HTR-8/SVneo (cell line): Measurements from ENCODE around the gene CSF1R.
"Not testable (repeated sequence)": the region's sequence is repeated elsewhere in the genome, so short reads cannot be mapped to it uniquely, and the experiment has no call there.

Experiments
- DNase-seq: peaks from one replicate; pipeline ENCODE4 v3.0.0; 2011; ENCODE audit warnings: low spot score, mixed read lengths; ENCODE audit not compliant: insufficient read length
- FAIRE-seq: peaks from 2 replicates; lab custom pipeline; 2011; peaks lifted over from hg19 to GRCh38; lab: Jason Lieb, UNC

Gene CSF1R

DNA sequence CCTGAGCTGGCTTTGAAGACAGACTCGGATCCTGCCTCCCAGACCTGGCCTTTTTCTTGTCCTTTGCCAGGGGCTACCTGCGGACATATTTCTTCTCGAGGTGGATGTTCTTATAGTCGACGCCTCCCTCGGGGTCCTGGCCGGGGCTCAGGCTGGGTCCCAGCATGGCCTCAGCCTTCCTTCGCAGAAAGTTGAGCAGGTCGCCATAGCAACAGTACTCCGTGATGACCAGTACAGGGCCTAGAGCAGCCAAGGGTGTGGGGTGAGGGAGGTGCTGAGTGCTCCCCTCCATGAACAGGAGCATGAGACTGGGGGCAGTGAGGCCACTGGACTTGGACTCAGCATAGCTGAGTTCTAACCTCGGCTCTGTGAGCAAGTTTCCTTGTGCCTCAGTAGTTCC, 26.7 kb downstream of the CSF1R start:
- DNase-seq (no peak), FAIRE-seq (no peak)

DNA sequence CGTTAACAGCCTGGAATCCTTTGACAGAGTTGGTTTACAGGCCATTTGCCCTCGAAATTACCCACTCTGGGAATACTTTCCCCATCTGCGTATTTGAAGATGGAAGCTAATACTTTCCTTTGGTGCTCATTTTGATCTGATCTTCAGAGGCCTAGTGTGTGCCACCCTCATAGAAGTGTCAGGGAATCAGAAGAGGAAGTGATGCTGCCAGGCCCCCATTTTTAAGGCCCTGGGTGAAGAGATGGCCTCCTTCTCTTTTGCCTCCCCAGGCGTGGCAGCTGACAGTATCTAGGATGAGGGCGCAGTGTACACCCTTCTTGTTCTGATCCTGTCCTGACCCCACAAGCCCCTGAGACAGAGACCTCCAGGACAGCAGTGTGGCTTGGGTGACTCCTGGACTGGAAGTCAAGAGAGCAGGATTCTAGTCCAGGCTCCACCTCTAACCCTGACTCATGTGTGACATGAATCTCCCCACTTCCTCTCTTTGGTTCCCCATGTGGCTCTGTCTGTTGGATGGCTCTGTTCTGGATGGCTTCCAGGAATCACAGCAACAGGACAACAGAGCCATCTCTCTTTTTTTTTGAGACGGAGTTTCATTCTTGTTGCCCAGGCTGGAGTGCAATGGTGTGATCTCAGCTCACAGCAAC, 27.8 kb downstream of the CSF1R start:
- FAIRE-seq (no peak), DNase-seq (peak; percentile 77)

DNA sequence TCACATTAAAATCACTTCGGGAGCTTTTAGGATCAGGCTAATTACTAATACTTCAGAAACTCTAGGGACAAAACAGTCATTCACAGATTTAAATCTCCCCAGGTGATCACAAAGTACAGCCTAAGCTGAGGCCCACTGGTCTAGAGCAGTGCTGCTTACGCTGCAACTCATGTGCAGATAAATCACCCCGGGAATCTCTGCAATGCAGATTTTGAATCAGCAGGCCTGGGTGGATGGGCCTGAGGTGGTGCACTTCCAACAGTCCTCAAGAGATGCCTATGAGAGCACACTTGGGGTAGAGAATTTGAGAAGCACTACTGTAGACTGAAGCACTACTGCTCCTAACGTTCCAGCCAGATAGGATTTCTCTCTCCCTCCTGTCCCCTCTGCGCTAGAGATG, 28.4 kb downstream of the CSF1R start:
- no peak for FAIRE-seq
- no peak for DNase-seq

DNA sequence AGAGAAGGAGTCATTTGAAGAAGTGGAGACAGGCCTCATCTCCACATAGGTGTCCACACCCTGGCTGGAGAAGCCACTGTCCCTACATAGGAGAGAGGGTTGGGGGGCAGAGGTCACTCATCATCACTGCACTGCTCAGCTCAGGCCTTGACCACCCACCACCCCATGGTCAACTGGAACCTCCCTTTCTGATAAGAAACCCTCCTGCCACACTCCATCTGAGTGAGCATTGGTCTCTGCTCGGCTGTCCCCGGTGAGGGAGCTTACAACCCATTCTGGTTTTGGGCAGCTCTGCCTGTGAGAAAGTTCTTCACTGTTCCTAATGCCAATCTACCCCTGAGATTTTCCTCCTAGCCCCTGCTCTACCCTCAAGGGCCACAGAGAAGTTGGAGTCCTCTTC, 28.8 kb downstream of the CSF1R start:
- FAIRE-seq (no peak), DNase-seq (no peak)

DNA sequence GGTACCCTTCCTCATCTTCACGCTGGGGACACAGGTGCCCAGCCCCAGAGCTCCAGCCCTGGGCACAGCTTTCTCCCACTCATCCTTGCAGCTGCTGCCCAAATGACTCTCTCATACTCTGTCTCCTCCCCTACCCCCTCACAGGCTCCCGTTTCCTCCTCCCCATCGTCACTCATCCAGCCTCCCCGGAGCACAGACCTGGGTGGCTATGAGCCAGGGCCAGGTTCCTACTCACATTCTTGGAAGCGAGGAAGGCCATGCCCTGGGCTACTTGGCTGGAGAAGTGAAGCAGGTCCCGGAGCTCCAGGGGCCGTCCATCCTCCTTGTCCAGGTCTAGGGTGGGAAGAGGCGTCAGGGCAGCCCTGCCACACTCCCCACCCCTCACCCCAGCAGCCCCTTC, 29.3 kb downstream of the CSF1R start:
- FAIRE-seq = no peak
- no peak for DNase-seq

DNA sequence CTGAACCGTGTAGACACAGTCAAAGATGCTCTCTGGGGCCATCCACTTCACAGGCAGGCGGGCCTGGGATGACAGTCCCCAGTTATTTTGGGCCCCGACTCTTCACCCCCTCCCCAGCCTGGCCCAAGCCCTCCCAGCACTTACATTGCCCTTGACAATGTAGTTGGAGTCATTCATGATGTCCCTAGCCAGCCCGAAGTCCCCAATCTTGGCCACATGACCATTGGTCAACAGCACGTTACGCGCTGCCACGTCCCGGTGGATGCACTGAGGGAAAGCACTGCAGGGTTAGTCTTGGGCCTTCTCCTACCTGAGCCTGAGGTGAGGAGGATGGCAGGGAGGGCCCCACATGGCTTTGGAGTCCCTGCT, 30.3 kb downstream of the CSF1R start:
- no peak for FAIRE-seq

DNA sequence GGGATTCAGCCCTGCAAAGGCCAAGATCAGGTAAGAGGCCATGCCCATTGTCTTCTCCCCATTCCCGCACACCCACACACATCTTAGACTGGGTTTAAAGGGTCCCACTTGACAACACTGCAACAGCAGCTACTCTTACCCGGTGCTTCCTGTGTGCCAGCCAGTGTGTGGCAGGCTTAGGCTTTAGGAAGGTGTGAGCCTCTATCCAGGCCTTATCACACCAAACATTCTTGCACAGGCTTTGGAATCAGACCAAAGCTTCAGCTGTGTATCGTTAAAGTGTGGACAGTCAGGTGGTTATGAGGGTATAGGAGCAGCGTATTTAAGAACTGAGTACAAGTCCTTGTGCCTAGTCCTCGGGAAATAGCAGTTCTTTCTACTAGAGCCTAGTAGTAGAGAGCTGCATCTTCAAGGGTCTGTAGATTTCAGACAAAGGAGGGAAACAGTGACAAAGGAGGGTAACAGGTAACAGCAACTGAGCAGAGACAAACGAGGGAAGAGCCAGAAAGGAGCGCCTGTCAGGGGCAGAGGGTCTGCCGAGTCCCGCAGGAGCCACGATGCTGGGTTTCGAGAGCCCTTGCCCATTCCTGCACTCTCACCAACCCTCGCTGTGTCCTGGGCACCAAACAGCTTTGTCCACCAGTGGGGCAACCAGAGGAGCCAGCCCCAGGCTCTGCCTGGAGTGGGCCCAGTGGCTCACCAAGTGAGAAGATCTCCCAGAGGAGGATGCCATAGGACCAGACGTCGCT, 30.9 kb downstream of the CSF1R start:
- FAIRE-seq = no peak
- DNase-seq = no peak

More for the DNA sequence above, 30.3 kb downstream of the CSF1R start:
- no peak for DNase-seq

DNA sequence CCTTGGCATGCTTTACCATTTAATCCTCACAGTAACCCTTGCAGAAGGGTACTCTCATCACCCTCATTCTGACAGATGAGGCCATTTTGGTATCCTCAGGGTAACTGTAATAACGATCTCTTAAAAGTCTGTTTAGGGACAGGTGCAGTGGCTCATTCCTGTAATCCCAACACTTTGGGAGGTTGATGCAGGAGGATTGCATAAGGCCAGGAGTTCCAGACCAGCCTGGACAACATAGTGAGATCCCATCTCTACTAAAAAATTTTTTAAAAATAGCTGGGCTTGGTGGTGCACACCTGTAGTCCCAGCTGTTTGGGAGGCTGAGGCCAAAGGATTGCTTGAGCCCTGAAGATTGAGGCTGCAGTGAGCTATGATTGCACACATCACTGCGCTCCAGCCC, 31.8 kb downstream of the CSF1R start:
- FAIRE-seq = no peak

DNA sequence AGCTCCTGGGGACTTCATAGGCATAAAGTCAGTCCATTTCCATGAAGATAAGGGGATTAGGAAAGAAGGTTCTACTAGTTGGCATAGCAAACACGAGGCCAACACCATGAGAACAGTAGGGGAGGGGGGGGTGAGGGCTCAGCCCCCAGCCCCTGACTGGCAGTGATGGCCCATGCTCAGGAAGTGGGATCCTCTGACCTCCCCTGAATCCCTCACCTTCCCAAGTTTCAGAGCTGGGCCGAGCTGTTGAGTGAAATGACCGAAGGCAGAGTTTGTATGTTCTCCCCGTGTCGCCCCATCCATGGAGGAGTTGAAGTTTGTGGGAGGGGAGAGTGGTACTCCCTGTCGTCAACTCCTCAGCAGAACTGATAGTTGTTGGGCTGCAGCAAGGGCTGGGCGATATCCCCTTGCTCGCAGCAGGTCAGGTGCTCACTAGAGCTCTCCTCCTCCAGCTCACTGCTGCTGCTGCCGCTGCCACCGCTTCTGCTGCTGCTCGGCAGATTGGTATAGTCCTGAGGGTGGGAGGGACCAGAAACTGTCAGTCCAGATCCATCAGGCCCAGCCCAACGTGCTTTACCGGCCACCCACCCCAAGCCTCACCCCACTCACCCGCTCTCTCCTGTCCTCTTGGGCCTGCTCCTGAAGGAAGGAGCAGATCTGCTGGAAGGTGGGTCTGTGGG, 32.5 kb downstream of the CSF1R start:
- no peak for DNase-seq
- FAIRE-seq = no peak

More for the DNA sequence above, 31.8 kb downstream of the CSF1R start:
- DNase-seq = no peak

DNA sequence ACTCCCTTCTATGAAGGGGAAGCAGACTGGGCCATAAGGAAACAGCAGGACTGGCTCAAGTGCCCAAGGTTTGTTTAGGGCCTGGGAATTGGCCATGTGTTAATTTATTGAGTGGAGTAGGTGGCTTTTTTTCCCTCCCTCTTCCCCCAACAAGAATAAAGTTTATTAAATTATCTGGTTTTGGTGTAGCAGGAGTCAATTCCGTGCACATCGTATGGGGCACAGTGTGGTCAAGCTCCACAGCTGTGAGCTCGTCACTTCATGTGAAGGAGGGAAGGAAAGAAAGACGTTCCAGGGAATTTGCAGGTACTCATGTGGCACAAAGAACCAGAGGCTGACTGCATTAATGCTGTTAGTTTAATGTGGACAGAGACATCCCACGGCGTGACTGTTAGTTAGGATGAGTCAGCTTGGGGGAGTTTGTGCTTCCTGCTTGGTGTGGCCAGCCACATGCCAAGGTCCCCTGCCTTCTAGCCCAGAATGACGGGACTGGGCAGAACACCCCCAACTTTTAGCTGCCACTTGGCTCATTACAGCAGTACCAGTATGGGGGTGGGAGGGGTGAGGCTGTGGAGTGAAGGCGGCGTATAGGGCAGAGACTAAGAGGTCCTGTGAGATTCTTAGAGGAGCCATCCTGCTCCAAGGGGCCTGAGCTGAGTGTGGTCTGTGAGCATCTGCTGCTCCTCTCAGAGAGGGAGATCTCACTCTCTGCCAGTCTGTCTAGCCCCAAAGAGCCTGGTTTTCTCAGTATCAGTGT, 33.2 kb downstream of the CSF1R start:
- DNase-seq = peak; percentile 39
- no peak for FAIRE-seq

DNA sequence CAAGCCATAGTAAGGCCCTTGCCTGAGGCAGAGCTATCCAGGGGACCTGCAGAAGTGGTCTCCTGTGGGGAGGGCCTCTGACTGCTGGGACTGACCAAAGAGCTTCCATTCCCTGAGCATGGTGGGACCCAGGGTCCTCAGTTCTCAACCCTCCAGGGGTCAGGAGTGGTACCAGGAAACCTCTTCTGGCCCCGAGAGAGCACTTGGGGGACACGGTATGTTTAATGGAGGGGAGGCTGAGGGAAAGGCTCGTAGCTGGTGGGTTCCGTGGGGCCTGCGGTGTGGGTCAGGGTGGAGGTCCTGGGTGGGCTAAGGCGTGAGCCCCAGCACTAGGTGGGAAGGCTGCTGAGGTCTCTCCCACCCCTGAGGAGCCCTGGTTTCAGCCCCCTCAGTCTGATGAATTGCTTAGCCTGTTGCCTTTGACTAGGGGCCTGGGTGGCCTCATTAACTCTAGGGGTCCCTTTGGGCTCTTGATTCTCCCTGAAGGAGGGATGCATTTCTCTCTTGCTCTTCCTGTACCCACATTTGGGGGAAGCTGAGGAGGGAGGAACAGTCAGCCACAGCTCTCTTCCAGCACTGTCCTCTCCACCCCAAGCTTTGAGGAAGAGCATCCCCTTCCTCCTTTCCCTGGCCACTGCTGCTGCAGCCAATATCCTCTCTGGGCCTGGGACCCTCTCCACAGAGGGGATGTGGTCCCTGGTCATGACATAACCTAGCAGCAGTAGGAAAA, 34.0 kb downstream of the CSF1R start:
- no peak for FAIRE-seq

DNA sequence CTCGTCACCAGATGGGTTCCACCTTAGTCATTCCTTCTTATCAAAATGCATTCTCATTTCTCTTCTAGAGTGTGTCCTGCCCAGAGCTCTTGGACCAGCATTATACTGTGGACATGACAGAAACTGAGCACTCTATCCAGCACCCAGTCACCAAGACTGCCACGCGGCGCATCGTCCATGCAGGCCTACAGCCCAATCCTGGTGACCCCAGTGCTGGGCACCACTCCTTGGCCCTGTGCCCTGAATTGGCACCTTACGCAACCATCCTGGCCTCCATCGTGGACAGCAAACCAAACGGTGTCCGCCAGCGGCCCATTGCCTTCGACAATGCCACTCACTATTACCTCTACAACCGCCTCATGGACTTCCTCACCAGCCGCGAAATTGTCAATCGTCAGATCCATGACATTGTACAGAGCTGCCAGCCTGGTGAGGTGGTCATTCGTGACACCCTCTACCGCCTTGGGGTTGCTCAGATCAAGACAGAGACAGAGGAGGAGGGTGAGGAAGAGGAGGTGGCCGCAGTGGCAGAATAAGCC, 34.6 kb downstream of the CSF1R start:
- DNase-seq (no peak), FAIRE-seq (no peak)

More for the DNA sequence above, 34.0 kb downstream of the CSF1R start:
- no peak for DNase-seq

DNA sequence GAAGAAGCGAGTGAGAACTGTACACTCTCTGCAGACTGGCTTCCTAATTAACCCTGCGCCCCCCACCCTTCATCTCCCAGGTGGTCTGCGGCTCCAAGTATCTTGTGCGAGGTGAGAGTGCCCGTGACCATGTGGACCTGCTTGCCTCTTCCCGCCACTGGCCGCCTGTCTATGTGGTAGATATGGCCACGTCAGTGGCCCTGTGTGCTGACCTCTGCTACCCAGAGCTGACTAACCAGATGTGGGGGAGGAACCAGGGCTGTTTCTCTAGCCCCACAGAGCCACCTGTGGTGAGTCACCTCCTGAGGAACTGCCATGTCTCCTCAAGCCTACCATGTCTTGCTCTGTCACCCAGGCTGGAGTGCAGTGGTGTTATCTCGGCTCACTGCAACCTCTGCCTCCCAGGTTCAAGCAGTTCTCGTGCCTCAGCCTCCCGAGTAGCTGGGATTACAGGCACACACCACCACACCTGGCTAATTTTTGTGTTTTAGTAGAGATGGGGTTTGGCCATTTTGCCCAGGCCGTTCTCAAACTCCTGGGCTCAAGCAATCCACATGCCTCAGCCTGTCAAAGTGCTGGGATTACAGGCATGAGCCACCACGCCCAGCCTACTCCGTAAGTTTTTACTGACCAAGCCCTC, 36.1 kb downstream of the CSF1R start:
- not testable (repeated sequence) for DNase-seq
- peak; percentile 42 for FAIRE-seq

DNA sequence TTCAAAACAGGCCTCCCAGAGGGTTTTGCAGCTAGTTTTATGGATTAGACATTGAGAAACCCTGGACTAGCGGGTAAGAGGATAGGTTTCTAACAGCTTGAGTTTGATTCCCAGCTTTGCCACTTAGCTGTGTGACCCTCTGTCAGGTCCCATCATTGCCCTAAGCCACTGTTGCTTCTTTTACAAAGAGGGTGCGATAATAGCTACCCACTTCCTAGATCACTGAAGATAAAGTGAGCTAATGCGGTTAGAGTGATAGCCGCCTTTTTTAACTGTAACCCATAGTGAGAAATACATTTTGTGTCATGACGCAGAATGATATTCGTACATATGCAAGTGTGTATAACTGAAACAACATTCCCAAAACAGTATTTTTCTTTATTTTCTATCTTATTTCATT, 40.3 kb downstream of the CSF1R start:
- FAIRE-seq = no peak

DNA sequence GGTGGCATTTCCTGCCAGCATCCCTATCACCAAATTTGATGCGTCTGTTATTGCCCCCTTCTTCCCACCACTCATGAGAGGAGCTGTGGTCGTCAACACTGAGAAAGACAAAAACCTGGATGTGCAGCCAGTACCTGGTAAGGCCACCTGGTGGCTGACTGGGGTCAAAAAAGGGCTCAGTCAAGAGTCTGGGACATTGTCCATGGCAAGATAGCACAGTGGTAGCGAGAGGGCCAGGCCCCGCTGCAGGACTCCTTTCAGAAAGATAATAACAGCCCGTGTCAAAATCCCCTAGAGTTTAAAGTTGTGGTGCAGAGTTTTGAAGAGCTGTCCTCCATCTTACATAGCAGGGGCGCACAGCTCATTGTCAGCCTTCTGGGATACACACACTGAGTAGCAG, 40.8 kb downstream of the CSF1R start:
- FAIRE-seq = no peak
- no peak for DNase-seq

More for the DNA sequence above, 40.3 kb downstream of the CSF1R start:
- no peak for DNase-seq

DNA sequence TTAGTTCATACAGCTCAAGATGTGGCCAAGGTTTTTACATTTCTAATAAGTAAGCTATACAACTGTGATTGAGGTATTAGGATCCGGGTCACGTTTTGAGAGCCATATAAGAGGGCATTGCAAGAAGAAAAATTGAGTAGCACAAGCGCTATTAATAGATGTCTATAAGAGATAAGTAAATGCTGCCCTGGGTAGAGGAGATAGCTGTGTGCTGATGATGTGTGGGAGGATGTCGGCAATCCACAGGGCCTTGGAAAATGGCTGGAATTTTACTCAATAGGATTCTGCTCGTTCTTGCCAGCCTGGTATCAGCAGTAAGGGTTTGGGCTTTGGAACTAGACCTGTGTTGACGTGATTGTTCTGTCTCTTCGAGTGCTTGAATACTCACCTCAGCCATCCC, 41.6 kb downstream of the CSF1R start:
- no peak for DNase-seq
- no peak for FAIRE-seq

DNA sequence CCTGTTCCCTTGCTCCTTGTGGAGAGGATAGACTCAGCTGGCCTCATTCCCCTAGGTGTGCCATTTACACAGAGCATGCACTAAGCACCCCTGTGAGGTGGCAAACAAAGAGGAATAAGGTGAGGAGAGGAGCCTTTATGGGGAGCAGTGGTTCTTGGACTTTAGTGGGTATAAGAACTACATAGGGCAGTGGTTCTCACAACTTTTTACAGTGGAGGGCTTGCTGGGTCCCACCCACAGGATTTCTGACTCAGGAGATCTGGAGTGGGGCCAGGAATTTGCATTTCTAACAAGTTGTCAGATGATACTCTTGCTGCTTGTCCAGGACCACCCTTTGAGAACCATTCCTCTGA, 42.0 kb downstream of the CSF1R start:
- FAIRE-seq (peak; percentile 23), DNase-seq (no peak)

DNA sequence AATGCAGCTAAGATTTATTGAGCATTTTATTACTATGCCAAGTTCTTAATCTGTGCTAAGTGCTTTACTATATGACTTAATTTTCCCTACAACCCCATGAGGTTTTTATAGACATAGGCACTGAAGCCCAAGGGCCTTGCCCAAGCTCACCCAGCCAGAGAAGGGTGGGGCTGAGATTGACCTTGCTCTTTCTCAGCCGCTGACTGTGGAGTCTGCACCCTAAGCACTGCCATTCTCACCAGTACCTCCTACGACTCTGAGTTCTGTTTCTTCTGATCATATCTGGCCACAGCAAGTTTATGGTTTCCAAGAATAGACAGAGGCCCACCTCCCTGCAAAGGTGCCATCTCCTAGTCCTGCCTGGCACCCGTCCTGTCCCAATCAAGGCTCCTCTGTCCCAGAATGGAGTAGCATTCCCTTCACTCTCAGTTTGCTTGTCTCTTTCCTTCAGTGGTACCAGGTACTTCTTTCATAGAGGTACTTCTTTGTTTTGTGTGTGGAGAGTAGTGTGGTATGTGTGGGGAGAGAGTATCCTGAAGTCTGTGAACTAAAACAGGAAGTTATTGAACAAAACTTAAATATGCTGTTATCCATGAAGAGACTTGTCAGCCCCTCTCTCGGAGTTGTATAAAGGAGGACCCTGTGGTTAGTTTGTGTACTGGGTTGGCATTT, 42.6 kb downstream of the CSF1R start:
- FAIRE-seq = peak; percentile 28
- DNase-seq = no peak

DNA sequence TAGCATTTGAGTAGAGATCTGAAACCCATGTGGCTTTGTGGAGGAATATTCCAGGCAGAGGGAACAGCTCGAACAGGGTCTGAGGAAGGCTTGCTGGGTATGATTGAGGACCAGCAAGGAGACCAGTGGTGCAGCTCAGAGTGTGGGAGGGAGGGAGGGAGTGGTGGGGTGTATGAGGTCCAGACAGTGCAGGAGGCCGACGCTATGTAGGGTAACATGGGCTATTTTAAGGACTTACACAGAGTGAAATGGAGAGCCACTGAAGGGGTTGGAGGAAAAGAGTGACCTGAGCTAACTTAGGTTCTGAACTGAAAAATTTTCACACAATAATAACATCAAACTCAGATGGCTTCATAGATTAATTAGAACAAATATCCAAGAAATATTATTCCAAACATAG, 43.9 kb downstream of the CSF1R start:
- no peak for DNase-seq
- no peak for FAIRE-seq
